AG04450 (cell line): ENCODE data around the gene TAT. TPM values are rescaled to one million over a fixed set of nuclear protein-coding genes. Genes with fewer than 3 reads are reported as not detected.
"Not testable (repeated sequence)": the region's sequence is repeated elsewhere in the genome, so short reads cannot be mapped to it uniquely, and the experiment has no call there.

Experiments
- CTCF ChIA-PET: fragments of 300-600, 350-600 bp; formaldehyde crosslinking; extraction: SDS; loops from one replicate; lab custom pipeline; 2022; ENCODE audit warnings: antibody characterized with exemption, inconsistent platforms; lab: Charles Lee
- POLR2A ChIA-PET: fragments of 350-600 bp; formaldehyde crosslinking; extraction: SDS; loops from one replicate; lab custom pipeline; 2021; ENCODE audit warnings: antibody characterized with exemption, inconsistent platforms; lab: Yijun Ruan, JAX
- DNase-seq: peaks from one replicate; pipeline ENCODE4 v3.0.0-alpha.2; 2011; ENCODE audit warnings: low read depth, low spot score
- H3K27ac ChIP-seq: one replicate; pipeline ENCODE4 v1.5.1; 2012; ENCODE audit warnings: low read depth, low read length, control low read depth
- H3K27me3 ChIP-seq: one replicate; pipeline ENCODE4 v1.6.0; 2012; ENCODE audit warnings: low read length; ENCODE audit not compliant: control insufficient read depth, insufficient read depth
- H3K4me3 ChIP-seq: 2 replicates; pipeline ENCODE4 v1.5.1; 2011; ENCODE audit warnings: mild to moderate bottlenecking, low read depth, low read length, control low read depth
- H3K9me3 ChIP-seq: 2 replicates; pipeline ENCODE4 v1.5.1; 2012; ENCODE audit warnings: low read length; ENCODE audit not compliant: control insufficient read depth, insufficient read depth
- polyA plus RNA-seq: library from polyadenylated mRNA; depleted of rRNA; stranded (reverse); fragments of >200 nt; gene quantifications from 2 replicates; pipeline ENCODE4 v1.2.3, GENCODE V29; 2011
- TF ChIP-seq, protein P1 (sequence below): IDR thresholded peaks from 2 replicates; pipeline ENCODE4 v1.5.1; 2011; ENCODE audit warnings: low read depth, low read length, control low read depth, inconsistent platforms

The TAT gene
- polyA plus RNA-seq, 1 experiment, result not detected

DNA sequence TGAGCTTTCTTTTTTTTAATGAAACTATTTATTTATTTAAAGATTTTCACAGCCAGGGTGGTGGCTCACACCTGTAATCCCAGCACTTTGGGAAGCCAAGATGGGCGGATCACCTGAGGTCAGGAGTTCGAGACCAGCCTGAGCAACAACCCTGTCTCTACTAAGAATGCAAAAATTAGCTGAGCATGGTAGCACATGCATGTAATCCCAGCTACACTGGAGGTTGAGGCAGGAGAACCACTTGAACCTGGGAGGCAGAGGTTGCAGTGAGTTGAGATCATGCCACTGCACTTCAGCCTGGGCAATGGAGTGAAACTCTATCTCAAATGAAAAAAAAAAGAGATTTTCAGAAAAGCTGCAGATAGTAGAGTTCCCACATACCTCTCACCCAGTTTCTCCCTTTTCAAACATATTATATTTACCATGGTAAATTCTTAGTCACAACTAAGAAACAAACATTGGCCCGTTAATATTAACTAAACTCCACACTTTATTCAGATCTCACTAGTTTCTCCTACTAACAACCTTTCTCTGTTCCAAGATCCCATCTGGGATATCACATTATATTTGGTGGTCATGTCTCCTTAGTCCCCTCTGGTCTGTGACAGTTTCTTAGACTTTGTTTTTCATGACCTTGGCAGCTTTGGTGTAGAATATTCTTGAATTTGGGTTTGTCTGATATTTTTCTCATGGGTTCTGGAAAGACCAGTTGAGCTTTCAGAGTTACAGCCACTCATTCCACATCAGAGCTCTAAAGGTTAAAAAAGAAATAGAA lies 7.8 kb upstream of the TAT start:
- TF ChIP-seq, protein P1, sequence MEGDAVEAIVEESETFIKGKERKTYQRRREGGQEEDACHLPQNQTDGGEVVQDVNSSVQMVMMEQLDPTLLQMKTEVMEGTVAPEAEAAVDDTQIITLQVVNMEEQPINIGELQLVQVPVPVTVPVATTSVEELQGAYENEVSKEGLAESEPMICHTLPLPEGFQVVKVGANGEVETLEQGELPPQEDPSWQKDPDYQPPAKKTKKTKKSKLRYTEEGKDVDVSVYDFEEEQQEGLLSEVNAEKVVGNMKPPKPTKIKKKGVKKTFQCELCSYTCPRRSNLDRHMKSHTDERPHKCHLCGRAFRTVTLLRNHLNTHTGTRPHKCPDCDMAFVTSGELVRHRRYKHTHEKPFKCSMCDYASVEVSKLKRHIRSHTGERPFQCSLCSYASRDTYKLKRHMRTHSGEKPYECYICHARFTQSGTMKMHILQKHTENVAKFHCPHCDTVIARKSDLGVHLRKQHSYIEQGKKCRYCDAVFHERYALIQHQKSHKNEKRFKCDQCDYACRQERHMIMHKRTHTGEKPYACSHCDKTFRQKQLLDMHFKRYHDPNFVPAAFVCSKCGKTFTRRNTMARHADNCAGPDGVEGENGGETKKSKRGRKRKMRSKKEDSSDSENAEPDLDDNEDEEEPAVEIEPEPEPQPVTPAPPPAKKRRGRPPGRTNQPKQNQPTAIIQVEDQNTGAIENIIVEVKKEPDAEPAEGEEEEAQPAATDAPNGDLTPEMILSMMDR, result no peak
- CTCF ChIA-PET, result interaction anchor here (0.7 to 4.1 kb wide), 2 partner anchors 20 to 26 kb away, joined by 4 to 13 read pairs; no protein-coding TSS in a partner anchor
- Histone ChIP-seq H3K27me3 (no peaks in the 10 kb centered on the region), H3K4me3 (no peak overlapping the region), H3K9me3 (no peaks in the 10 kb centered on the region), H3K27ac (no peak overlapping the region)
- POLR2A ChIA-PET, result no interaction called here
- DNase-seq, result no peak

DNA sequence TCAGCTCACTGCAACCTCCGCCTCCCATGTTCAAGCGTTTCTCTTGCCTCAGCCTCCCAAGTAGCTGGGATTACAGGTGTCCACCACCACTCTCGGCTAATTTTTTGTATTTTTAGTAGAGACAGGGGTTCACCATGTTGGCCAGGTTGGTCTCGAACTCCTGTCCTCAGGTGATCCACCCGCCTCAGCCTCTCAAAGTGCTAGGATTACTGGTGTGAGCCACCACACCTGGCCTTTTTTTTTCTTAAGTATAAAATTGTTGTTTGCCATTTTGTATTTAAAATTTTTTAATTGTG lies 5.6 kb upstream of the TAT start:
- H3K27ac ChIP-seq, H3K27me3 ChIP-seq, H3K9me3 ChIP-seq, H3K4me3 ChIP-seq, POLR2A ChIA-PET, DNase-seq: not testable (repeated sequence)
- CTCF ChIA-PET, result interaction anchor here (0.7 kb wide), 1 partner anchor 66 kb away, joined by 3 read pairs; no protein-coding TSS in a partner anchor

DNA sequence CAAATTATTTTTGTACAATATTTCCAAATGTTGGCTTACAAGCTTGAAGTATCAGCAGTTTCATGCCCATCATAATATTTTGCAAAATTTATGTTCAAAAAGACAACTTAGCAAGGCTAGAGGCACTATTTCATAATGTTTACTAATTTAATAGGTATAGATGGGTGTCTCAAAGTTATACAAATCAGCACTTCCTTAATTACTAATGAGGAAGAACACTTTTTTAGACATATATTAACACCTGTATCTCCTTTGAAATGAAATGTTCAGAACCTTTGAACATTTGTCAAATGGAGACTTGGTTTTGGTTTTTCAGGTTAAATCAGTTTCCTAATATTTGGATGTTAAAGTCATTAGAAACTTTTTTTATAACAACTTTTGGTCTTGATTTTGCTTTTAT lies 2.2 kb downstream of the TAT start:
- ChIA-PET POLR2A (no interaction called here), CTCF (interaction anchor here (1.2 kb wide), 1 partner anchor 36 kb away, joined by 4 read pairs; no protein-coding TSS in a partner anchor)
- Histone ChIP-seq H3K27ac (no peak overlapping the region), H3K9me3 (no peaks in the 10 kb centered on the region), H3K4me3 (no peak overlapping the region), H3K27me3 (no peaks in the 10 kb centered on the region)
- DNase-seq, result no peak
- TF ChIP-seq, protein P1, result no peak

DNA sequence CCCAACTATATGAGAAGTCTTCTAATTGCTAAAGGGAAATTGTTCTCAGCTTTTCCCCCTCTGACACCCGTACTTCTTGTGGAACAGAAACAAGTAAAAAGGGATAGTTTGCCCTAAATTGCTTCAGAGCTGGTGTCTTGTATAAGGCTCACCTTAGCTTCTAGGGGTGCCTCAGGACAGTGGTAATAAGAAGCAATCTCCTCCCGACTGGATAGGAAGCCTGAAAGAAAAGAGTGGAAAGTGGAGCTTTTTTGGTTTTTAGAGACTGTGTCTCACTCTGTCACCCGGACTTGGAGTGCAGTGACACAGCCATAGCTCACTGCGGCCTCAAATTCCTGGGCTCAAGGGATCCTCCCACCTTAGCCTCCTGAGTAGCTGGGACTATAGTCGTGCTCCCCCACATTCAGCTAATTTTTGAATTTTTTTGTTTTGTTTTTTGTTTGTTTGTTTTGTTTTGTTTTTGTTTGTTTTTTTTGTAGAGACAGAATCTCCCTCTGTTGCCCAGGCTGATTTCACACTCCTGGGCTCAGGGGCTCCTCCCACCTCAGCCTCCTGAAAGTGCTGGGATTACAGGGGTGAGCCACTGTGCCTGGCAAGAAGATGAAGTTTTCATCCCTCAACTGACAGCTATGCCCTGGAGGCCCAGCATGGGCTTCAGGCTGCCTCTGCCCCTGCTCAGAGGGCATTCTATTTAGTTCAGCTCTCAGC lies 3.4 kb downstream of the TAT start:
- Histone ChIP-seq H3K27ac (no peak overlapping the region), H3K27me3 (no peaks in the 10 kb centered on the region), H3K9me3 (no peaks in the 10 kb centered on the region), H3K4me3 (no peak overlapping the region)
- TF ChIP-seq, protein P1, result no peak
- CTCF ChIA-PET, result interaction anchor here (1.2 to 1.4 kb wide), 2 partner anchors 8 to 37 kb away, joined by 4 to 5 read pairs; no protein-coding TSS in a partner anchor
- POLR2A ChIA-PET, result no interaction called here
- no peak for DNase-seq

DNA sequence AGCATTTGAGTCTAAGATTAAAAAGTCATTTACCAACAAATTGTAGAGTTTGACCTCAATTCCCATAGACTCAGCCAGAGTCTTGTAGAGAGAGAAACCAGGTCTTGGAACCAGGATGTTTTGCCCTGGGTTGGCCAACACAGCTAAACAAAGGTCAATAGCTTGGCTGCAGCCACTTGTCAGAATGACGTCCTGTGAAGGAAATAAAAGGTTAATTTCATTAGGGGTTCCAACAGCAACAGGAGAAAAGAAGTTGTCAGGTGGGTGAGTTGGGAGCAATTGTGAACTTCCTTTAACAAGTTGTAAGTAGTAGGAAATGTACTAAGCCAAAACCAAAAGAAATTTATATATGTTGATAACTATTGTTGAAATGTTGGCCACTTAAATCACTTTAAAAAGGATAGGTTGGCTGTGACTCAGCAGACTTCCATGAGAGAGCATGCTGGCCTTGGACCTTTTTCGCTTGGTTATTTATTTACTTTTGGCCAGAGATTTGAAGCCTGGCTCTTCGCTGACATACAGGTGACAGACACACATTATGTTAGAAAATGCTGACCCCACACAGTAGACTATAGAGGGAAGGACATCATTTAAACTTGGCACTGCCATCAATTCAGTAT lies 4.3 kb downstream of the TAT start:
- TF ChIP-seq, protein P1, result no peak
- H3K27me3 ChIP-seq, result peaks cover 3% of the 10 kb centered on the region
- H3K4me3 ChIP-seq, result no peak overlapping the region
- H3K9me3 ChIP-seq, result no peaks in the 10 kb centered on the region
- no peak overlapping the region for H3K27ac ChIP-seq
- no peak for DNase-seq
- ChIA-PET CTCF (no interaction called here), POLR2A (no interaction called here)
